D721Med (cell line): ENCODE measurements around the gene CUX1.

Source experiments
- DNase-seq: peaks from one replicate; pipeline ENCODE4 v3.0.0; 2011; ENCODE audit warnings: low spot score; ENCODE audit not compliant: insufficient read length
- FAIRE-seq: peaks from 2 replicates; lab custom pipeline; 2011; peaks lifted over from hg19 to GRCh38; lab: Jason Lieb, UNC
- CTCF ChIP-seq: IDR thresholded peaks from 2 replicates; pipeline ENCODE4 v1.5.1; 2012; ENCODE audit warnings: mild to moderate bottlenecking, control low read depth; ENCODE audit not compliant: insufficient read depth; ENCODE audit errors: missing control alignments

CUX1 gene

GRCh38 chr7:101870361-101871062, 53.1 kb downstream of the CUX1 start:
- DNase-seq = no peak
- no peak for FAIRE-seq
- TF ChIP-seq CTCF = no peak

- no peak for TF ChIP-seq CTCF
- FAIRE-seq = no peak
- DNase-seq = no peak
These were observed 53.9 kb downstream of the CUX1 start for GRCh38 chr7:101871351-101871750.

- DNase-seq = no peak
- no peak for TF ChIP-seq CTCF
- FAIRE-seq = no peak
These were observed 56.6 kb downstream of the CUX1 start for GRCh38 chr7:101874028-101874427.

GRCh38 chr7:101875283-101875846, 57.9 kb downstream of the CUX1 start:
- FAIRE-seq = no peak
- TF ChIP-seq CTCF = no peak
- no peak for DNase-seq

GRCh38 chr7:101877882-101878591, 60.6 kb downstream of the CUX1 start:
- DNase-seq = no peak
- TF ChIP-seq CTCF = no peak
- no peak for FAIRE-seq

GRCh38 chr7:101878938-101879337, 61.5 kb downstream of the CUX1 start:
- no peak for FAIRE-seq
- no peak for TF ChIP-seq CTCF
- no peak for DNase-seq
